Transverse colon (tissue), 4 donors: ENCODE data around the gene CLDN18.

Experiments
- CTCF ChIP-seq, 5 experiments: fragments of 200-600 bp in 3 of 5; fragments of 450-650 bp in 2 of 5; sonication (generic) in 3 of 5; IDR thresholded peaks; 1 replicate in 2 of 5; 2 replicates in 3 of 5; pipeline ENCODE4 v1.5.1; 2016 to 2017; ENCODE audit warnings: antibody characterized with exemption in 5 of 5, inconsistent platforms in 3 of 5, mild to moderate bottlenecking in 2 of 5, moderate library complexity in 1 of 5
- EP300 ChIP-seq: sonication (generic); formaldehyde crosslinking; IDR thresholded peaks from one replicate; pipeline ENCODE4 v1.6.1; 2017; ENCODE audit warnings: antibody characterized with exemption, low read depth
- POLR2A ChIP-seq: fragments of 450-650 bp; IDR thresholded peaks from one replicate; pipeline ENCODE4 v1.6.1; 2016; ENCODE audit warnings: antibody characterized with exemption, mild to moderate bottlenecking, moderate library complexity
- POLR2AphosphoS5 ChIP-seq, 3 donors: sonication (generic); formaldehyde crosslinking; IDR thresholded peaks; one replicate each; pipeline ENCODE4 v1.6.1; 2016; ENCODE audit warnings: antibody characterized with exemption in 3 of 3

- TF ChIP-seq POLR2A (no peak), CTCF (IDR thresholded peaks at IDR 0.05) (no peak), EP300 (no peak), POLR2AphosphoS5 (IDR thresholded peaks at IDR 0.05) (no peak)
Measured at GRCh38 chr3:138012526-138012925, 2.6 kb downstream of the CLDN18 start.
